ENCODE data around the gene FBXO7.

Gene FBXO7

DNA sequence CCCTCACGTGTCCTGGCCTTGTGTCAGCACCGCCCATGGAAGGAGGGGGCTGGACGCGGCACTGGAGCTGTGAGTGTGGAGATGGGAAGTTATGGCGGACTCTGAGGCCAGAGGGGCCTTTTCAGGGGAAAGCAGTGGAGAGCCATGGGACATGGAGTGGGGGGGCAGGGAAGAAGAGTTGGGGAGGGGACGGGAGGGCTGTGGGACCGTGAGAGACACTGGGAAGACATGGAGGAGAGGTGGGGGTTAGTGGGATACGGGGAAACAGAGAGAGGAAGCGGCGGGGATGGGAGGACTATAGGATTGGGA is 58.2 kb downstream of the FBXO7 start:
- no peak for DNase-seq

DNA sequence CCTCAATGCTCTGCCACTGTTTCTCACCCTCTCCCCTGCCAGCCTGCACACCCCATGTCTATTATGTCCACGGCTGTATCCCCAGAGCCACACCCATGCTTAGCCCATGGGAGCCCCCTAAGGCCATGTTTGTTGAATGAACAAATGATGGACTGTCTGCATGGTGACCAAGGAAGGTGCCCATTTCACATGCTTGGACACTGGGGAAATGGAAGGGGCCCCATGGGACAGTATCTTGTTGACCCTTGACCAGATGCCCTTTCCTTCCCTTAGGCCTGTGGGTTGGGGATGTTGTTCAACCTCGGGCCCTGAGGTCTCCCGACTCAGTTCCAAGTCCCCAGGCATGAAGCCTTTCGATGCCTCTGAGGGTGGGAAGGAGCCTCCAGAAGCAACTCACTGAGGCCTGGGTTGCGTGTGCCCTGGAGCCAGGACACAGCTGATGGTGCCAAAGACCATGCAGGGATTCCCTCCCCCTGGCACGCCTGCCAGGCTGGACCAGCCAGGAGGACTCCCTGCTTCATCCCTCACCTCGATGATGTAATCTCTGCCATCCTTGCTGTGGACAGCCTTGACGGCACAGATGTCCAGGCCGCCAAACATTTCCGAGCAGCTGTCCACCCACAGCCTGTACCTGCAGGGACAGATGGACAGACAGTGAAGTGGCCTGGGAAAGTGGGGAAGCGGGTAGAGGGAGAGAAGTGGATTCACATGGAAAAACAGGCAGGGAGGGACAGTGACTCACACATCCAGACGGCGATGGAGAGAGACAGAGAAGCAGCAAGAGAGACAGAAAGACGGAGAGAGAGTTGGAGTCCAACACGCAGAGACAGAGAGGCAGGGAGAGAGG is 58.9 kb downstream of the FBXO7 start:
- no peak for DNase-seq

DNA sequence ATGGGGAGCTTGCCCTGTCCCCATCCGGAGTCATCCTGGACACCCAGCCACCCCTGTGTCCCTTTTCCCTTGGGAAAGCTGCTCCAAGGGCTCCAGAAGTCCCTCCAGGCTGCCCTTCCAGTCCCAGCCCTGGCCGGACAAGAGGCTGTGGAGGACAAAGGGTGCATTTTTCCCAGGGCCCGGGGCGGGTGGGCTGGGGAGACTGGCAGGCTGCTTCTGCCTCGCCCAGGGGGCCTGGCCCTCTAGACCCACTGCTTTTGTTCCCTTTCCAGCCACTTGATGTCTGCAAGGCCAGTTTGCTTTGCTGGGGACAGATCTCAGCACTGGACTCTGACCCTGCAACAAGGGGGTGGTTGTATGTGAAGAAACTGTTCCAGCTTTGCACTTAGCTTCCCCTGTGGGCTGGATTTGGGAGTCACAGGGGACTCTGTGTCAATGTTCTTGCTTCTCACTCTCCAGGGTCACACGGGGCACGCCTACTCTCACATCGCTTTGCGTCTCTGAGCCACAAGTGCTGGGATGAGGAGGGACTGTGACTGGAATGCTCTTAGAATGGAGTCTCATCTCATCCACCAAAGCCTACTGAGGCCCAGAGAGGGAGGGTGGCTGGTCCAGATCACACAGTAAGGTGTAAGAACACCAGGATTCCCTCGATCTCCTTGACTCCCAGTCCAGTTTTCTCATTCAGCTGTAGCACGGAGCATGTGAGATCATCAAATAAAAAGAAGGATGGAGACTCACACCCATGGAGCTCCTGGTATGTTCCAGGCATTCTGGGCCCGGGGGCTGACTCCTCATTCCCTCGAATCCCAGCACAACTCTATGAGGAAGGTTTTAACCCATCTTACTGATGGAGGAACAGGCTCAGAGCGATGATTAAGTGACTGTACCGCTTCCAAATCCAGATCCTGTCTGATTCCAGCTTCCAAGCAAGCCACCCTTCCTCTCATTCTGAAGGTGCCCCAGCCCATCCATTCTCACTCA is 59.9 kb downstream of the FBXO7 start:
- no peak for DNase-seq

DNA sequence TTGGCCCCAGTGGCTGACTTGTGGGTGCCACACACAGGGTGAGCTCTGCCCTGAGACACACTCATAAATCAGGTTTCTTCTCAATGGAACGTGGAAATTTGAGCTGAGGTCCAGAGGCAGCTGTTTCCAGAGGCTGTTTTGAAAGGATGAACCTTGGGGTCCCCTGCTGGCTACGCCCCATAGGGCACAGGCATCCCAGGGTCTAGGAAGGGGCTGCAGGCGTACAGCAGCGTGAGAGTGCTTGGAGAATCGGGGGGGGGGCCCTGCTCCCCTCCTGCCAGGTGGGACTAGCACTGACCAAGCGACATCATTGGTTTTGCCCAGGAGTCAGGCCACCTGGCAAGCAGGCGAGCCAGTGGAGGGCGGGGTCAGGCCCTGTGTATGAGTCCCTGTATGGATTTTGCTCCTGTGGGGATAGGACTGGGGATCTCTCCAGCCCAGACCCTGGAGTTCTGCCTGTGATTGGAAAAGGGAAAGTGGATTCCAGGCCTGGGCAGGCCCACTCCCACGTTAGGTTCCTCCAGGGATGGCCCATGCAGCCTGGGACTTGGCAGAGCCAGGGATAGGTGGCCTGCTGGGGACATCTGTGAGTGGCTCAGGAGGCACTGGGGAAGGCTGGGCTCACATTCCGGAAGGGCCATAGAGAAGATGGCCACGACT is 61.0 kb downstream of the FBXO7 start:
- DNase-seq, result no peak

DNA sequence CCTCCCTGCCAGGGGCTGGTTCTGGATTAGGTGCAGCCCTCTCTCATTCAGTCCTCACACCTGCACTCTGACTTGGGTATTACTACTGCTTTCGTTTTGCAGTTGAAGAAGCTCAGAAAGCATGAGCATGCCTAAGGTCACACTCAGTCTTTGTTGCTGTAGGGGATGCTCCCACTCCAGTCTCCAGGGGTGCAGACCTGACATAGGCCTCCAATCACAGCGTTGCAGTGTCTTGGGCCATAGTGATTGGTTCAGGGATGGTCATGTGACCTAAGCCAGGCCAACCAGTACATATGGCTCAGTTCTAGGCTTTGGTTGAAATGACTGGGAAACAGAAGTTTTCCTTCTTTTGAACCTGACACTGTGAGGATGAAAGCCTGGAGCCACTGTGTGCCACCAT is 61.7 kb downstream of the FBXO7 start:
- DNase-seq, result no peak

DNA sequence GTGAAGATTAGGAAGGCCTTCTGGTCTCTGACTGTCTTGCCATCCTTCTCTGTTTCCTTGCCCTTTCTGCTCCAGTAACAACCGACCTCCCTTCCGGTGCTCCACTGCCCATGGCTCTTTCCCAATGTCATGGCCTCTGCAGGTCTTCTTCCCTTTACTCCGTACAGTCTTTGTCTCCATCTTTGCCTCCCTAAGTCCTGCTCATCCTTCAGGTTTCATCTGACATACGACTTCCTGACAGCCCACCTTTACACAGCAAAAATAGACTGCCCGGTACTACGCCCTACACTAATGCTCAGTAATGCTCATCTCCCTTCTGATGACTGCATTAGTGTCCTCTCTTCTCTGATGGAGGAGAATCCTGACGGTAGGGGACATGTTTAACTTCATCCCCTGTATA is 63.9 kb downstream of the FBXO7 start:
- DNase-seq, result no peak

DNA sequence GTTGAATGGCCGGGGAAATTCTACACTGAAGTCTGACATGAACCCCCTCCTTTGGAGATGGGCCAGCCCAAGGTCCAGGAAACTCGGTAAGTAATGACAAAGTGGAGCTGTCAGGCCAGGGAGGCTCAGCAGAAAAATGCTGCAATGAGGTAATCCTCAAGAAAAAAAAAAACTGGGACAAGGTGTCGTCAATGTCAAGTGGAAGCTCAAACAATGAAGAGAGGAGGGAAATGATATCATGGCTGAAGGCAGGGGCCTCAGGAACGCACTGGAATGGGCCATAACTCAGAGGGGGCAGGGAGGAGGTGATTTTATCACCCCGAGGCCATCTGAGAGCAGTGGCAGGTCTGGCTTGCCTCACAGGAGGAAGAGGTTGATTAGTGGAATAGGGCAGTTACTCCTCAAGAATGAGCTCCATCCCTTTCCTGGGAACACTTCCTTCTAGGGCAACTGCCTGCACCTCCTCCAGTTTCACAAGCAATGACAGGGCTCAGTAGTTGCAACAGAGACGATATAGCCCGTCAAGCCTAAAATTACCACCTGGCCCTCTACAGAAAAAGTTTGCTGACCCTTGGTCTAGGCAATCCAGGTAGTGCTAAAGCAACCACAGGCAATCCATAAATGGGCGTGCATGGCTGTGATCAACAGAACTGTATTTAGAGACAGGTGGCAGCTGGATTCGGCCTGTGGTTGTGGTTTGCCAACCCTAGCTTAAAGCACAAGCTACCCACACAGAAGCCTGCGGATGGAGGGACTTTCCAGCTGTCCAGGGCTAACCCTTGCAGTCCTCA is 65.2 kb downstream of the FBXO7 start:
- no peak for DNase-seq

DNA sequence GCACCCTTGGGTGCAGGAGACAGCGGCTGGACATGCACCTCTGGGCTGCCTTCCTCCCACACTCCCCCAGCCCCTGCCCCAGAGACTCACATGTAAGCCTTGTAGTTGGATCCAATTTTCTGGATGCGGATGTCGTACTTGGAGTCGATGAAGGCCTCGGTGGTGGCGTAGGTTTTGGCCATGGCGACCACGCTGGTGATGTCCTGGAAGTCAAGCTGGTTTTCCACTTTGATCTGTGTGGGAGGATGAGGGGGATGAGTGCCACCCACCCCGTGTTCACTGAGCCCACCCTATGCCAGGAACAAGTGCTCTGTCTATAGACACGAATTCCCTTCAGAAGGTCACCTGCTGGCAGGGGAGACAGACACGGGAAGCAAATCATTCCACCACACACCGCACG is 66.9 kb downstream of the FBXO7 start:
- no peak for DNase-seq

DNA sequence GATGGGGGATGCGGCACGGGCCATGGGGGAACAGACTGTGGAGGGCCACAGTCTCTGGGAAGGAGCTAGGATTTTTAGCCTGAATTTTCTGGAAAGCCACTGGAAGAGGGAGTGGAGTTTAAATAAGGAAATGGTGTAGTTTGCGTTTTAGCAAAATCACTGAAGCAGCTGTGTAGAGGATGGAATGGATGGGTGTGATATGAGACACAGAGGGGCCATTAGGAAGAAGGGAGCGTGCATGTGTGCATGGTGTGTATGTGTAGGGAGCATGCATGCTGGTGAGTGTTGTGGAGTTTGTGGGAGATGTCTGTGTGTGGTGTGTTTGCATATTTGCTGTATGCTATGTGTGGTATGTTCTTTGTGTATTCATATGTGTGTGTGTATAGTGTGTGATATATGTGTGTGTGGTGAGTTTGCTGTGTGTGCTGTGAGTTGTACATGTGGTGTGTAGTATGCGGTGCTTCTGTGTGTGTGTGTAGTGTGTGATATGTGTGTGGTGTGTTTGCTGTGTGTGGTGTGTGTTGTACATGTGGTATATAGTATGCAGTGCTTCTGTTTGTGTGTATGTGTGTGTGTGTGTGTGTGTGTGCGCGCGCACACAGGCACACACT is 67.6 kb downstream of the FBXO7 start:
- DNase-seq, result no peak

DNA sequence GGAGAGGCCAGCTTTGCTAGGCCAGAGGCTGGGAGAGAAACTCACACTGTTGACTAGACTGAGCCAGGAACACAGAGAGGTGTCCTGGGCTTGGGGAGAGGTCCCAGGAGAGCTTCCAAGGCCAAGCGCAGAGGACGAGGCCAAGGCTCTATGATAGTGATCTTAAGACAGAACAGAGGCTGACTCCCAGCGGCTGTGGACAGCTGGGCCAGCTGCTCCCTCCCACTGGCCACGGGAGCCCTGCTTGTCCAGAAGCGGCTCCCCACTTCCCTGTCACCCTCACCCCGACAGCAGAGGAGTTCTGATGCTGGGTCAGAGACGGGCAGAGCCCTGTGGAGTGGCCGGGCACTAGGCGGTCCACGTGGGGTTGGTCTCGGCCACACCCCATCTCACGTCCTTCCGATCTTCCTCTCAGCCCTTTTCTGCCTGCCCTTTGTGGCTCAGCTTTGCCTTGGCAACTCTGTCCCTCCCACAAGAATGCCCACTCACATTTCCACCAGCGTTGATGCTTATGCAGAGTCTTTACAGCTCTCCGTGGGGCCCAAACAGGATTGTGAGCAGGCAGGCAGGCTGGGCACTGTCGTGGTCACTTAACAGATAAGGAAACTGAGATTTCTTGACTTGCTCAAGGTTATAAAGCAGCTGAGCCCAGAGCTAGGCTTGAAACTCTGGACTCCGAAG is 68.2 kb downstream of the FBXO7 start:
- no peak for DNase-seq

DNA sequence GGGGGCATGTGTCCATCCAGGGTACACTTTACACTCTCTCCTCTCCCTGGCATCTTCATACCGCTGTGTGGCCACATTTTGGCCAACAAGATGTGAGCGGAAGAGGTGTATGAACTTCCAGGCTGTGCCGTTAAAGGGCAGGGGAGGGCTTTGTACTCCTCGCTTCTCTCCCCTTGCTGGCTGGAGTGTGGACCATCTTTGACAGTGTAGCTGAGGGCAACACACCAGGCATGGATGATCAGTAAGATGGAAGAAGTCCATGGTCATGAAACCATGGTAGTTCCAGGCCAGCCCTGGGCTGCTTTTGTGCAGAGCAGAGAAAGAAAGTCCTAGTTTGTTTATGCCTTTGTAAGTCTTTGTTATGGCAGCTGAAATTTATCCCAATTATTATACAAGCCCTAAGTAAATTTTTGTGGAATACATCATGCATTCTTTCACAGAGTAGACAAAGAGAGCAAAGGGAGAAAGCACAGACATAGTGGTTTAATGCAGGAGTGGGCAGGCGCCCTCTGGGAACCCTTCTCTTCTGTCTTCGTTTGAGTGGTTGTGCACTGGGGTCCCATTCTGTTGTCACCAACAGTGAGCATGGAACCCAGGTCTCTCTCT is 70.4 kb downstream of the FBXO7 start:
- DNase-seq, result no peak

DNA sequence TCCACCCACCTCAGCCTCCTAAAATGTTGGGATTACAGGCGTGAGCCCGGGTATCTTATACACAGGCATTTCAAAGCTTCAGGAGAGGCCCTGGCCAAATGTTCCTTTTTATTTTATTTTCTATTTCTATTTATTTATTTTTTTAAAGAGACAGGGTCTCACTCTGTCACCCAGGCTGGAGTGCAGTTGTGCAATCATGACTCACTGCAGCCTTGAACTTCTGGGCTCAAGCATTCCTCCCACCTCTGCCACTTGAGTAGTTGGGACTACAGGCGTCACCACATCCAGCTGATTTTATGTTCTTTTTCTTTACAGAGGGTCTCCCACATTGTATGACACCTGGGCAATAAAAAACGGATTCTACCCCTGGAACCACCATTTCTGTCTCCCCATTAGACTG is 71.2 kb downstream of the FBXO7 start:
- DNase-seq, result no peak

DNA sequence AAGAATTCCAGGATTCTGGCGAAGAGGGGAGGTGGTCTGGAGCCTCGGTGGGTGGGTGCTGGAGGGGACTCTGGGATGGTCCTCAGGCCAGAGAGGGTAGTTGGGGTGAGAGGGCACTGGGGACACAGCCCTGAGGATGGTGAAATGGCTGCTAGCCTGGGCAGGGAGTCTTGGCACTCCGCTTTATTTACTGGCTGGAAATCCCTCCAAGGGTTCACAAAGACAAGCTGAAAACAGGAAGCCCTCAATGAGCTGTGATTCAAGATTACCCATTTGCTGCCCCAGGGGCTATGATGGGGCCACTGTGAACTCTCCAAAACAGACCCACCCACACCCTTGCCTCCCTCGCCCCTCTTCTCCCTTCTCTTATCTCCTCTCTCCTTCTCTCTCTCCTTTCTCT is 71.9 kb downstream of the FBXO7 start:
- no peak for DNase-seq

DNA sequence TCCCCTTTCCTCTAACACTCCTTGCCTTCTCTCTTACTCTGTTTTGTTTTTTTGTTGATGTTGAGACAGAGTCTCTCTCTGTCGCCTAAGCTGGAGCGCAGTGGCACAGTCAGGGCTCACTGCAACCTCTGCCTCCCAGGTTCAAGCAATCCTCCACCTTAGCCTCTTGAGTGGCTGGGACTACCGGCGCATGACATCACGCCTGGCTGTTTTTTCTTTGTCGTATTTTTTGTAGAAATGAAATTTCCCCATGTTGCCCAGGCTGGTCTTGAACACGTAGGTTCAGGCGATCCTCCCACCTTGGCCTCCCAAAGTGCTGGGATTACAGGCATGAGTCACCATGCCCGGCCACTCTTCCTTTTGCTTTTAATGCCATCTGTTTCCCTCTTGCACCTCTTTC is 72.3 kb downstream of the FBXO7 start:
- no peak for DNase-seq

DNA sequence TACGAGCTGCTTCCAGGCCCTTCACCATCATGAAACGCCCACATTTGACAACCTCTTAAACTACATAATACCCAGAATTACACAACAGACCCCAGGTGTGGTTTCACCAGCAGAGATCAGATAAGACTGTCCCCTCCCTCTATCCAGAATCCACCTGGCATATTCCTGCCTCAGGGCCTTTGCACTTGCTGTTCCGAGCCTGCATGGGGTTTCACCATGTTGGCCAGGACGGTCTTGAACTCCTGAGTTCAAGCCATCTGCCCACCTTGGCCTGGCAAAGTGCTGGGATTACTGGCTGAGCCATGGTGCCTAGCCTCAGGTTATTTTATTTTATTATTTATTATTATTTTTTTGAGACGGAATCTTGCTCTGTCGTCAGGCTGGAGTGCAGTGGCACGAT is 73.4 kb downstream of the FBXO7 start:
- DNase-seq, result no peak
